GM18511 (cell line): ENCODE results near the gene ARPC2.
"Not testable (repeated sequence)": the region's sequence is repeated elsewhere in the genome, so short reads cannot be mapped to it uniquely, and the experiment has no call there.

Experiments
- ATAC-seq: cut with Tn5 transposase; IDR thresholded peaks from one replicate; pipeline ENCODE4 v1.9.1; 2021; ENCODE audit warnings: mild to moderate bottlenecking, moderate library complexity; ENCODE audit not compliant: unreplicated experiment

The ARPC2 gene

DNA sequence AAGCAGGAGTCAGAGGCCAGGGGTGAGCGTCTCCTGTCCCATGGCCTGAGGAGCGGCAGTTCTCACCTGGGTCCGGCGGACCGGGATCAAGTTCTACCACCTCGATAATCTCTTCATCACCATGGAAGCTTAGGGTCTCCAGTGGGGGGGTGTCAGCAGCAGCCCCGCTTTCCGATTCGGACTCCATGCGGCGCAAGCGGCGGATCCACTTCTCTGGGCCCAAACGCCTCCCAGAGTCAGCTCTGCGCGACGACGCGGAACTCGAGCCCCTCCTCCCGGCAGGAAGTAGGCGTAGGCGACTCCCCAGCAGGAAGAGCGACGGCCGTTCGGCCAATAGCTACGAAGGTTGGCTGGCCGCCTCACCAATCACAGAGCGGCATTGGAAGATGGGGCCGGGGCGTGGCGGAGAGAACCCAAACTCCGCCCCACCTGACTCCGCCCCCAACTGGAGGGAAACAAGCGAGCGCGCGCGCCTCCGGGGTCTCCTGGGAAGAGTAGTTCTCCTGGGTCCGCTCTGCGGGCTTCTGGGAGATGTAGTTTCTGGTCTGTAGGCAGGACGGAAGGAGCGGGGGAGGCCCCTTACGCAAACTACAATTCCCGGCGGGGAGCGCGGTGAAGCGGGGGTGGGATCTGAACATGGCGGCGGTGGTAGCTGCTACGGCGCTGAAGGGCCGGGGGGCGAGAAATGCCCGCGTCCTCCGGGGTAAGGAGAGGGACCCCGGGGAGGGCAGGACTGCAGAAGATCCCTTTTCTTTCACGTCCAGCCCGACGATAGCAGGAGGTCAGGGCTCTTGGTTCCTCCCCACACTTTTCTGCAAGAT is 53.1 kb downstream of the ARPC2 start, which contains the start of the genes AAMP and PNKD:
Gene AAMP (minus strand): TSS at position 238 of the 821 bp plus-strand sequence. CDS start 51 bp downstream, at position 187.
Gene PNKD (plus strand): TSS at position 620 of the 821 bp plus-strand sequence. CDS start 17 bp downstream, at position 637.
- peak; percentile 91 for ATAC-seq

- ATAC-seq = peak; percentile 1
Observed at GRCh38 chr2:218270721-218271486, 53.9 kb downstream of the ARPC2 start.

DNA sequence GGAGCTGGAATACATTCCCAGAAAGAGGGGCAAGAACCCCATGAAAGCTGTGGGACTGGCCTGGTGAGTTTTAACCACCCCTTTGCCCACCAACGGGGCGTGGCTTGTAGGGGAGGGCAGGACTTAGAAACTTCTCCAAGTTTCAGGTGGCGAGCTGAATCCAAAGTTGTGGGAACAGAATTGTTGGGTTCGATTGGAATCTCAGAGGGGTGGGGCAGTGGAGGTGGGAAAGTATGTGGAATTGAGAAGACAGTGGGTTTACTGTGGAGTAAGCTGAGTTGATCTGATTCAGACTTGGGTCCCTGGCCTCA is 54.5 kb downstream of the ARPC2 start:
- no peak for ATAC-seq

DNA sequence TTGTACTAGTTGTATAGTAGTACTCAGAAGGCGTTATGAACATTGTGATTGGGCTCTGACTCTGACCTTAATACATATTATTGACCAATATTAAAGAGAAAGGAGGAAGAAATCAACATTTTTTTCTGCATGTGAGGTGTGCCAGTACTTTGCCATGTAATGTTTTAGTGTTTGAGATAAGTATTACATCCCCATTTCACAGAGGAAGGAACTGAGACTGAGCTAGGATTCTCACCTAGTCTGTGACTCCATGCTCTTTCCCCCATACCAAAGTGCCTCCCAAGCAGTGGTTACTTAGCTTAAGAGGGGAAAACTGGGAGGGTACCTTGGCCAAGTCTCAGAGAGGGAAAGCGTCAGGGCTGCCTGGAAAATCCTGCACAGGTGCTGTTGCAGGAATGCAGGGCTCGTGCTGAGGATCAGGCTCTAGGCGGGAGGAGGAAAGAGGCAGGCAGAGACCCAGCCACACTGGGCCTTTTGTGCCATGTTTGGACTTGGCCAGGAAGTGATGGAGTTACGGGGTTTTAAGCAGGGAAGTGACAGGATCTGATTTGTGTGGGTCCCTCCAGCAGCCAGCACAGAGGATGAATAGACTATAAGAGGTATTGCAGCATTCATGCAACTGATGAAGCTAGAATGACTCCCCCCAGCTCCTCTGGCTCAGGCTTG is 55.0 kb downstream of the ARPC2 start:
- ATAC-seq = no peak

DNA sequence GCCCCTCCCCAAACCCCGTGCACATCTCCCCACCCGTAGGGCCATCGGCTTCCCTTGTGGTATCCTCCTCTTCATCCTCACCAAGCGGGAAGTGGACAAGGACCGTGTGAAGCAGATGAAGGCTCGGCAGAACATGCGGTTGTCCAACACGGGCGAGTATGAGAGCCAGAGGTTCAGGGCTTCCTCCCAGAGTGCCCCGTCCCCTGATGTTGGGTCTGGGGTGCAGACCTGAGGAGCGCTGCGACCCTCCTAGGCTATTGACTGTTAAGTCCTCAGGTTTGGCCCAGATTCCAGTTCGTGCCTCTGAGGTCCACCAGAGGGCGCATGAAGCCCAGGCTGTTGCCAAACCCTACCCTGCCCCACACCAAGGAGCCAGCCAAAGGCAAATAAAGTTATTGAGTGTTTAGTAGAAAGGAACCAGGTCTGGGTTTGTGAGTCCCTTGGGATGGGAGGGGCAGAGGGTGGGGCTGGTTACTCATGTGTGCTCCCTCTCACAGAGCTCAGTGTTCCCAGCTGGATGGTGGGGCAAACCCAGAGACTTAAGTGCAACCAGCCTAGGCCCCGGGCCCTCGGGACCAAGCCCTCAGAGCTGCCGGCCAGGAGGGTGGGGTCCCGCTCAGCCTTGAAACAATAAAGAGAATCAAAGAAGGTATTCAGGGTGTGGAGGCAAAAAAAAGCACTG is 55.7 kb downstream of the ARPC2 start:
- peak; percentile 28 for ATAC-seq

GRCh38 chr2:218273214-218273907 is 56.4 kb downstream of the ARPC2 start:
- not testable (repeated sequence) for ATAC-seq

GRCh38 chr2:218273908-218274249 is 56.9 kb downstream of the ARPC2 start:
- ATAC-seq = no peak

DNA sequence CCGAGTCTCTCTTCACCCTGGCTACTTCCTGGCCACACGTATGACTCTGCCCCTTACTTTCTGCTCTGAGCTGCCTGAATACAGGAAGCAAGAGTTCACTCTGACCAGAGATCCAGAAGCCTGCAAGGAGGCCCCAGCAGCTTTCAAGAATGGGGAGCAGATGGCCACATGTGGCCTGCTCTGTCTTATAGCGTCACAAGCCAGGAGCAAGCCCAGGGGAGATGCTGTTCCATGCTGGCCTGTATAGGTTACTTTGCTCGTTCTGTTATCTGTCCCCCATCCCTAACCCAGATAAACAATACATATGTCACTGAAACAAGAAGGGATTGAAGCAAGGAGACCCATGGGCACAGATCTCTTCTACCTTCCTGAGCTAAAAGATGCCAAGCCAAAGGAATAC is 57.6 kb downstream of the ARPC2 start:
- ATAC-seq = no peak

DNA sequence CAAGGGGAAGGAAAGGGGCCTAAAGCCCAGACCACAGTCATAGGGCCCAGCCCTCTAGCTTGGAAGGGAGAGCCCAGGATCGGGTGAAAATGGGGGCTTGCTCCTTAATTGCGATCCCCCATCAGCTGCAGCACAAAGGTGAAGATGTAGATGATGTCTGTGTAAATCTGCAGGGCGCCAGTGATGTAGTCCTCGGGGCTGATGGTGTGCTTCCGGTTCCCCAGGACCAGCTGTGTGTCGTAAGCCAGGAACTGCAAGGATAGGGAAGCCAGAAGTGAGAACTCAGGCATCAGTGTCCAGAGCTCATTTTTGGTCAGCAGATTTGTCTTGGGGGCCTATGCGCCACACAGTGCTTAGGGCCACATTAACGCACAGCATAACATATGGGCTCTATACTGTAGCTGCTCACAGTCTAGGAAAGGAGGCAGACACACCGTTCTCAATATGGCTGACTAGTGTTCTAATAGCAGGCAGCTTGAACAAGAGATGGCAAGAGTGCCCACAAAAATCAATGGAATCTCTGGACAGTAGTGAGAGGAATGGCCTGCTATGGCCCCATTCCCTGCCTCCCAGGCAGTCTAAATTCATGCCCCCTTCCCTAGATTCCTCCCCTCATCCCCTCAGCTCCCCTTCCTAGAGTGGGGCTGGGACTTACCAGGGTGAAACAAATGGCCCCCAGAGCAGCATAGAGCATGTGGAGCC is 58.5 kb downstream of the ARPC2 start:
- ATAC-seq = no peak

DNA sequence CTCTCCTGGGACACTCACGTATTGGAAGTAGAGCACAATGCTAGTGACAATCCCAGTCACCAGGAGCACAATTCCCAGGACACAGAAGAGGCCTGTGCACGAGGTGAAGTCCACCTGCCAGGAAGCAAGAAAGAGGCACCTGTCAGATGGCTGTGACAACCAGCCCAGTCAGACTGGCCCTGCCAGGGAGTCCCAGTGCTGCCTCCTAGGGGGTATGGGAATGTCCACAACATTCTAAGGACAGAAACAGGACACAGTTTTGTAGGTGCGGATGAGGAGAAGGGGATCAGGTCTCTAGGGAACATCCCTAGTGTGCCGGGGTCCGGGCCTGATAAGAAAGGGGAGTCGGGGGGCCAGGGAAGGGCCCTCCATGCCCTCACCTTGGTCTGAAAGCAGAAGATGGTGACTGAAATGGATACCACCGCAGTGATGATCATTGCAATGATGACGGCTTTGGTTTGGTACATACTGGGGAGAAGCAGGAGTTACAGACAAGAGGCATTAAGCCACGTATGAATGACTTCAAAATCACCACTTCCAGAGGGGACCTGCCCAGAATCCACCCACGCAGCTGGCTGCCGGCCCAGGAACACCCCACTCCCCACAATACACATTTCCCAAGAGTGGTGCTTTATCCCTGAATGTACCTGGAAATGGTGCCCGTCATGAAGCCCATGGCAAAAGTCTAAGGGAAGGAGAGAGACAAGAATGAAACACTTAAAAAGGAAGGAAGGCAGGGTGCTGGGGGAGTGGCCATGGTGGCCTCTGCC is 60.2 kb downstream of the ARPC2 start:
- ATAC-seq = no peak

DNA sequence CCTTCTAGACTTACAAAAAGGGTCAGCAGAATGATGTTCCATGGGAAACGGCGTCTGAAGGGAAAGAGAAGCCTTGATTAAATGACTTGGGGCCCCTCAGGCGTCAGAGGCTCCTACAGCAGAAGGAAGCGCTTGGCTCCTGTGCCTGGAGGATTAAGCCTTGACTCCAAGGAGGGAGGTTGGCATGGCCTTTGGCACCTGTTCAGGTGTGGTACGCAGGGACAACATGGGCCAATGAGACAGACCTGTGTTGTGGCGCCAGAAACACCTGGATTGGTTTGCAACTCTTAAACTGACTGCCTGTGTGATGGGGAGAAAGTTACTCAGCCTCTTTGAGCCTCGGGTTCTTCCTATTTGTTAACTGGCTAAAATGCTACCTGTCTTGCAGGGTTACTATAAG is 60.9 kb downstream of the ARPC2 start:
- no peak for ATAC-seq

DNA sequence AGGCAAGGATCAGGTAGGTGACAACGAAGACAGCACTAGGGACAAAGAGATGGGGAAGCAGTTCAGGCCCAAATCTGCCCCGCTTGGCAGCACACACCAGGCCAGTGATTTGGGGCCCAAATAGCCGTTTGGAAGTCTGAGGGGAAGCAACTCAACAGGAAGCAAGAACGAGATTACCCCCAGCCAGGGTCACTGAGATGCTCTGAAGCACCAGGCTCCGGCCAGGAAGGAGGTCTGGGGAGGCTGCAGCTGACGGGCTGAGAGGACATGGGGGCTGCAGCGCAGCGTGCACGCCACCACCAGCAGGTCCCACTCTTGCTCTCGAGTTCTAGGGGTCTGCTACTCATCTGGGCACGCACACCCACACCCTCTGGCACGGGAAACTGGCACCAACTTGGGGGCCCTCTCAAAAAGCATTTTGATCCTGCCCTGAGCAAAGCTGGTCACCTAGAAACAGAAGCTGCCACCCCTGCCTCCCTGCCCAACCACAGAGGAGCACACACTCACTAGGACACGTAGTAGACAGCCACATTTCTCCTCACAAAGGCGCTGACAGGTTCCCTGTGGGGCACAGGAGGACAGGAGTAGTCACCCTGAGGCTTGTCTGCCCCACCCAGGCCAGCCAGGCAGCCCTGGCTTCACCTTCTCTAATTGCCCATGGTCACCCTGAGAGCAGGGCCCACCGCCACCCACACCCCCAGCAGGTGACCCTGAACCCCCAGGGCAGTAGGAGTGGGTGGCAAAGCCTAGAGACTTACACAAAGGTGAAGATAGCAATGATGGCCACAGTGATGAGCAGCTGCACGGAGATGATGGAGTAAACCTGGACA is 61.8 kb downstream of the ARPC2 start:
- no peak for ATAC-seq

DNA sequence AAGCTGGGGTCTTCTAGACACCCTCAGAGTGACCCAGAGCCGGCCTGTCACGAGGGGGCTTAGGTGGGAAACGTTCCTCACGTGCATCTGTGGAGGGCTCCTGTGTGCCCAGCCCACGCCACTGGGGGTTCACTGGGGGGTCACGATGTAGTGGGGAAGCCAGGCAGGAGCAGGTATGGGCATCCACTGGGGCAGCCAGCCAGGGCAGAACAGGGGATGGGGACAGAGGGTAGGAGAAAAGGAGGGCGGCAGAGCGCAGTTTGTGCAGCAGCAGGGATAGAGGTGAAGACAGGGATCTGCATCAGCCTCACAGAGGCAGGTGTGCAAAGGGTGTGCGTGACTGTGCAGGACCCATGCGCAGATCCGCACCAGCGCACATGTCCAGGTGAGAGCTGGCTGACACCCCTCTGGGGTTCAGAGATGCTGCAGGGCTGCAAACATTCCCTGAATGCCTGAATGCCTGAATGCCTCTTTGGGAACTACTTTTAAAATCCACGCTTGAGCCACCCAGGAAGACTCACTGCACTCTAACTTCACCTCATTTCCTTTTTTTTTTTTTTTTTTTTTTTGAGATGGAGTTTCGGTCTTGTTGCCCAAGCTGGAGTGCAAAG is 63.4 kb downstream of the ARPC2 start:
- ATAC-seq = no peak

GRCh38 chr2:218281449-218281848 is 64.5 kb downstream of the ARPC2 start:
- no peak for ATAC-seq

GRCh38 chr2:218282173-218282991 is 65.4 kb downstream of the ARPC2 start:
- no peak for ATAC-seq

DNA sequence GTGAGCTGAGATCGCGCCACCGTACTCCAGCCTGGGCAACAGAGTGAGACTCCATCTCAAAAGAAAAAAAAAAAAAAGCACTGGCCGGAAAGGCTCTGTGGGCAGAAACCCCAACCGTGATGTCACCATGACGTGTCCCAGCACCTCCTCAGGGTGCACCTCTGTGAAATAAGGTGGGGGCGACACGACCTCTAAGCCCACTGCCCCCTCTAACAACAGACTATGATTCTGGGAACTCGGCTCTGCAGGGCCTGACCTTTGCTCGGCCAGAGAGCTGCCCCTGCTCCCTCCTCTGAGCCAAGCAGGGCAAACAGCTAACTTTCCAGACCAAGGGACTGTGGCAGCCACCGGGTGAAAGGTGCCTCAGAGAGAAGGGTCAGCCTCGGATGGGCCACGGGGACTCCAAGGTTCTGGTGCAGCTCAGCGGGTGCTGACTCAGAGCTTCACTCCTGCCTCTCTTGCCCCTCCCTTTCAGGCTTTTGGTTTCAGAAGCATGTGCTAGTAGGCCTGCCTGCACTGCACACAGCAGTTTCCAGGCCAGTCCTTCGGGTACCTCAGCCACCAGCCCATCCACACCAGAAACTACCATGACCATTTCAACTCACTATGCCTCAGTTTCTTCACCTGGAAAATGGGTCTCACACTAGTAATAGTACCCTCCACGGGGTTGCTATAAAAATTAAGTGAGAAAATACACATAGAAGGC is 67.3 kb downstream of the ARPC2 start:
- ATAC-seq = peak; percentile 44
